ENCODE measurements around the gene COL17A1.

The COL17A1 gene

GRCh38 chr10:104092749-104093148 lies 7.1 kb upstream of the COL17A1 start:
- DNase-seq, result no peak

- no peak for DNase-seq
These were observed 4.9 kb upstream of the COL17A1 start for GRCh38 chr10:104090611-104091010.

- DNase-seq, result no peak
These were observed 3.9 kb upstream of the COL17A1 start for GRCh38 chr10:104089621-104090020.

GRCh38 chr10:104088239-104088638 lies 2.6 kb upstream of the COL17A1 start:
- DNase-seq, result no peak

GRCh38 chr10:104084482-104085142 lies 1.1 kb downstream of the COL17A1 start:
- DNase-seq, result no peak

- DNase-seq, result no peak
These were observed 3.7 kb downstream of the COL17A1 start for GRCh38 chr10:104081998-104082397.

- DNase-seq, result peak; percentile 0
These were observed 4.9 kb downstream of the COL17A1 start for GRCh38 chr10:104080762-104081161.

GRCh38 chr10:104077663-104078151 lies 8.0 kb downstream of the COL17A1 start:
- no peak for DNase-seq

- DNase-seq, result no peak
These were observed 8.4 kb downstream of the COL17A1 start for GRCh38 chr10:104077247-104077646.

GRCh38 chr10:104076743-104077160 lies 8.9 kb downstream of the COL17A1 start:
- peak; percentile 1 for DNase-seq

GRCh38 chr10:104074505-104074904 lies 11.2 kb downstream of the COL17A1 start:
- DNase-seq, result no peak

- DNase-seq, result no peak
These were observed 12.9 kb downstream of the COL17A1 start for GRCh38 chr10:104072786-104073185.

- DNase-seq, result no peak
These were observed 16.1 kb downstream of the COL17A1 start for GRCh38 chr10:104069613-104070012.

GRCh38 chr10:104067525-104067924 lies 18.2 kb downstream of the COL17A1 start:
- DNase-seq, result no peak

GRCh38 chr10:104066945-104067344 lies 18.7 kb downstream of the COL17A1 start:
- no peak for DNase-seq

- DNase-seq, result no peak
These were observed 19.9 kb downstream of the COL17A1 start for GRCh38 chr10:104065748-104066147.

GRCh38 chr10:104061196-104061595 lies 24.5 kb downstream of the COL17A1 start:
- no peak for DNase-seq

- DNase-seq, result no peak
These were observed 26.3 kb downstream of the COL17A1 start for GRCh38 chr10:104059364-104059763.

- no peak for DNase-seq
These were observed 28.0 kb downstream of the COL17A1 start for GRCh38 chr10:104057717-104058116.

- DNase-seq, result no peak
These were observed 28.9 kb downstream of the COL17A1 start for GRCh38 chr10:104056619-104057273.

GRCh38 chr10:104054430-104054829 lies 31.2 kb downstream of the COL17A1 start:
- DNase-seq, result no peak

GRCh38 chr10:104053201-104053600 lies 32.5 kb downstream of the COL17A1 start:
- DNase-seq, result no peak

- no peak for DNase-seq
These were observed 33.2 kb downstream of the COL17A1 start for GRCh38 chr10:104052431-104052830.

- DNase-seq, result no peak
These were observed 36.0 kb downstream of the COL17A1 start for GRCh38 chr10:104049504-104050250.
